H1 (cell line): Measurements from ENCODE around the gene ZNF219. TPM values are rescaled to one million over a fixed set of nuclear protein-coding genes. Genes with fewer than 3 reads are reported as not detected.

Experiments used
- CTCF ChIA-PET: fragments of 300-600 bp; sonication (Branson Sonifier 250); formaldehyde crosslinking; loops from one replicate; lab custom pipeline; 2021; ENCODE audit not compliant: partially characterized antibody; lab: Charles Lee
- POLR2A ChIA-PET: fragments of 300-600 bp; sonication (Branson Sonifier 250); formaldehyde crosslinking; loops from one replicate; lab custom pipeline; 2021; ENCODE audit warnings: inconsistent platforms; ENCODE audit not compliant: partially characterized antibody; lab: Charles Lee
- DNase-seq, 2 experiments: peaks; one replicate each; pipeline versions ENCODE4 v3.0.0 to v3.0.0-alpha.2; 2010 to 2022; ENCODE audit warnings: low spot score in 2 of 2, low read depth in 1 of 2, mixed read lengths in 1 of 2
- FAIRE-seq: peaks from 2 replicates; lab custom pipeline; 2011; peaks lifted over from hg19 to GRCh38; lab: Jason Lieb, UNC
- H2AFZ ChIP-seq: 2 replicates; pipeline ENCODE4 v1.8.1; 2012; ENCODE audit warnings: low read length, inconsistent platforms
- H2AK5ac ChIP-seq: 2 replicates; pipeline ENCODE4 v1.6.1; 2013; ENCODE audit warnings: low read depth, low read length
- H2BK120ac ChIP-seq: replicated peaks from 2 replicates; pipeline ENCODE3; 2013; ENCODE audit warnings: low read depth, low read length, inconsistent platforms
- H2BK12ac ChIP-seq: 2 replicates; pipeline ENCODE4 v1.6.1; 2013; ENCODE audit warnings: low read depth, low read length
- H2BK15ac ChIP-seq: 2 replicates; pipeline ENCODE4 v1.6.1; 2013; ENCODE audit warnings: low read length
- H2BK20ac ChIP-seq: 2 replicates; pipeline ENCODE4 v1.6.1; 2013; ENCODE audit warnings: low read length
- H2BK5ac ChIP-seq: 2 replicates; pipeline ENCODE4 v1.6.1; 2013; ENCODE audit warnings: low read depth, low read length
- H3K14ac ChIP-seq: 2 replicates; pipeline ENCODE4 v1.6.1; 2013; ENCODE audit warnings: inconsistent platforms; ENCODE audit not compliant: insufficient read length
- H3K18ac ChIP-seq: 2 replicates; pipeline ENCODE4 v1.6.1; 2013; ENCODE audit warnings: low read length; ENCODE audit errors: extremely low read depth
- H3K23ac ChIP-seq: 2 replicates; pipeline ENCODE4 v1.6.1; 2013; ENCODE audit warnings: inconsistent platforms; ENCODE audit not compliant: insufficient read length
- H3K23me2 ChIP-seq: 2 replicates; pipeline ENCODE4 v1.6.1; 2013; ENCODE audit warnings: low read depth, low read length
- H3K27ac ChIP-seq: 2 replicates; pipeline ENCODE4 v1.6.1; 2011; ENCODE audit warnings: low read depth, low read length, inconsistent platforms
- H3K27me3 ChIP-seq, 4 experiments: replicated peaks in 1 of 4; 1 replicate in 1 of 4; 2 replicates in 3 of 4; pipeline versions ENCODE4 v1.6.1 to v1.8.1; 2011 to 2013; ENCODE audit warnings: low read length in 3 of 4, mild to moderate bottlenecking in 3 of 4, inconsistent platforms in 2 of 4, mixed read lengths in 2 of 4, moderate library complexity in 1 of 4; ENCODE audit not compliant: control insufficient read depth in 3 of 4, insufficient read depth in 3 of 4; ENCODE audit errors: extremely low read depth in 1 of 4
- H3K36me3 ChIP-seq, 4 experiments: 2 replicates each; pipeline versions ENCODE4 v1.6.1 to v1.8.1; 2011 to 2013; ENCODE audit warnings: mild to moderate bottlenecking in 4 of 4, low read length in 3 of 4, moderate library complexity in 2 of 4, control low read depth in 1 of 4, inconsistent platforms in 1 of 4; ENCODE audit not compliant: insufficient read depth in 4 of 4, control insufficient read depth in 2 of 4
- H3K4ac ChIP-seq: replicated peaks from 2 replicates; pipeline ENCODE3; 2013; ENCODE audit warnings: low read length, low read depth, mixed read lengths, inconsistent platforms; ENCODE audit not compliant: insufficient read length
- H3K4me1 ChIP-seq, 4 experiments: replicated peaks in 1 of 4; 1 replicate in 1 of 4; 2 replicates in 3 of 4; pipeline versions ENCODE4 v1.6.1 to v1.8.1; 2011 to 2013; ENCODE audit warnings: low read length in 3 of 4, inconsistent platforms in 2 of 4, mixed read lengths in 1 of 4; ENCODE audit not compliant: insufficient read depth in 4 of 4, control insufficient read depth in 3 of 4
- H3K4me2 ChIP-seq, 2 experiments: 2 replicates each; pipeline versions ENCODE4 v1.6.1 to v1.8.1; 2011 to 2013; ENCODE audit warnings: low read depth in 2 of 2, low read length in 2 of 2, control low read depth in 1 of 2, inconsistent platforms in 1 of 2, mild to moderate bottlenecking in 1 of 2; ENCODE audit not compliant: insufficient read depth in 1 of 2
- H3K4me3 ChIP-seq, 4 experiments: fragments of 200-600, 300-600 bp in 1 of 4; sonication (generic), shearing (Covaris generic), sonication (Bioruptor Twin) in 1 of 4; 2 replicates each; pipeline versions ENCODE4 v1.5.1 to v1.8.1; 2011 to 2016; ENCODE audit warnings: low read length in 4 of 4, low read depth in 3 of 4, control low read depth in 2 of 4, inconsistent platforms in 2 of 4, mild to moderate bottlenecking in 2 of 4, mixed read lengths in 1 of 4, moderate library complexity in 1 of 4; ENCODE audit not compliant: insufficient read depth in 2 of 4; ENCODE audit errors: extremely low read depth in 1 of 4
- H3K56ac ChIP-seq: replicated peaks from 2 replicates; pipeline ENCODE3; 2013; ENCODE audit warnings: low read depth, mild to moderate bottlenecking, mixed read lengths, low read length, inconsistent platforms; ENCODE audit not compliant: insufficient read length
- H3K79me1 ChIP-seq: 2 replicates; pipeline ENCODE4 v1.6.1; 2013; ENCODE audit warnings: low read depth, low read length, control low read depth
- H3K79me2 ChIP-seq, 2 experiments: 2 replicates each; pipeline versions ENCODE4 v1.6.1 to v1.8.1; 2012 to 2013; ENCODE audit warnings: low read length in 2 of 2, mild to moderate bottlenecking in 2 of 2, inconsistent platforms in 1 of 2; ENCODE audit not compliant: insufficient read depth in 2 of 2, control insufficient read depth in 1 of 2
- H3K9ac ChIP-seq, 4 experiments: replicated peaks in 1 of 4; 1 replicate in 1 of 4; 2 replicates in 3 of 4; pipeline versions ENCODE4 v1.6.1 to v1.8.1; 2011 to 2013; ENCODE audit warnings: low read depth in 3 of 4, low read length in 3 of 4, control low read depth in 2 of 4, mild to moderate bottlenecking in 2 of 4, moderate library complexity in 2 of 4, inconsistent platforms in 1 of 4; ENCODE audit errors: extremely low read depth in 1 of 4
- H3K9me3 ChIP-seq, 2 experiments: 2 replicates each; pipeline versions ENCODE4 v1.6.1 to v1.8.1; 2012 to 2013; ENCODE audit warnings: mild to moderate bottlenecking in 2 of 2, moderate library complexity in 2 of 2, control low read depth in 1 of 2, inconsistent platforms in 1 of 2, low read depth in 1 of 2, low read length in 1 of 2, mixed read lengths in 1 of 2; ENCODE audit not compliant: insufficient read depth in 2 of 2
- H4K20me1 ChIP-seq, 2 experiments: replicated peaks in 1 of 2; 2 replicates each; pipeline versions ENCODE3 to v1.8.1; 2011 to 2013; ENCODE audit warnings: inconsistent platforms in 2 of 2, low read length in 2 of 2, mild to moderate bottlenecking in 1 of 2; ENCODE audit not compliant: insufficient read depth in 2 of 2, control insufficient read depth in 1 of 2
- H4K5ac ChIP-seq: 2 replicates; pipeline ENCODE4 v1.6.1; 2013; ENCODE audit warnings: low read length, low read depth, mixed read lengths, inconsistent platforms; ENCODE audit not compliant: insufficient read length
- H4K8ac ChIP-seq: 2 replicates; pipeline ENCODE4 v1.8.0; 2013; ENCODE audit warnings: mild to moderate bottlenecking, moderate library complexity, low read length, inconsistent platforms; ENCODE audit not compliant: insufficient read depth; ENCODE audit errors: extremely low read depth
- H4K91ac ChIP-seq: replicated peaks from 2 replicates; pipeline ENCODE3; 2013; ENCODE audit warnings: low read length, mixed read lengths, inconsistent platforms; ENCODE audit not compliant: insufficient read length
- CHD2 ChIP-seq: IDR thresholded peaks from 2 replicates; pipeline ENCODE4 v1.6.1; 2012; ENCODE audit warnings: low read length, improper control_type of control experiment
- CTBP2 ChIP-seq: IDR thresholded peaks from 2 replicates; pipeline ENCODE4 v1.7.0; 2011; ENCODE audit warnings: borderline replicate concordance, mild to moderate bottlenecking, moderate library complexity, mixed read lengths, low read length; ENCODE audit not compliant: insufficient read depth, insufficient read length
- CTCF ChIP-seq, 3 experiments: IDR thresholded peaks; 1 replicate in 2 of 3; 2 replicates in 1 of 3; pipeline versions ENCODE4 v1.5.1 to v1.6.1; 2011; ENCODE audit warnings: low read length in 3 of 3, mild to moderate bottlenecking in 3 of 3, inconsistent platforms in 2 of 3, low read depth in 1 of 3, moderate library complexity in 1 of 3; ENCODE audit not compliant: insufficient read depth in 1 of 3; ENCODE audit errors: control extremely low read depth in 1 of 3
- EGR1 ChIP-seq: IDR thresholded peaks from 2 replicates; pipeline ENCODE4 v1.6.1; 2011; ENCODE audit warnings: low read depth, low read length, borderline replicate concordance
- GTF2F1 ChIP-seq: IDR thresholded peaks from 2 replicates; pipeline ENCODE4 v1.6.1; 2012; ENCODE audit warnings: low read depth, low read length, improper control_type of control experiment, borderline replicate concordance
- NANOG ChIP-seq: IDR thresholded peaks from 2 replicates; pipeline ENCODE4 v1.6.1; 2011; ENCODE audit warnings: low read length, low read depth, mild to moderate bottlenecking, inconsistent platforms; ENCODE audit not compliant: insufficient read depth, poor library complexity, severe bottlenecking
- RXRA ChIP-seq: IDR thresholded peaks from 2 replicates; pipeline ENCODE4 v1.6.1; 2011; ENCODE audit warnings: low read depth, mild to moderate bottlenecking, low read length, moderate library complexity; ENCODE audit not compliant: insufficient read depth
- SIN3A ChIP-seq, 2 experiments: IDR thresholded peaks in 1 of 2; conservative IDR thresholded peaks in 1 of 2; 2 replicates each; pipeline ENCODE4 v1.6.1; 2011 to 2012; ENCODE audit warnings: low read length in 2 of 2, improper control_type of control experiment in 1 of 2, low read depth in 1 of 2, mild to moderate bottlenecking in 1 of 2
- SRF ChIP-seq: IDR thresholded peaks from 2 replicates; pipeline ENCODE4 v1.6.1; 2011; ENCODE audit warnings: mild to moderate bottlenecking, low read depth, low read length, moderate library complexity
- TEAD4 ChIP-seq: IDR thresholded peaks from 2 replicates; pipeline ENCODE4 v1.6.1; 2012; ENCODE audit warnings: low read depth, low read length, inconsistent platforms, mixed read lengths
- WGBS, 2 experiments: shearing (Covaris generic) in 1 of 2; methylation state at CpG; one replicate each; pipeline versions ENCODE4 v1.1.6 to v1.1.7; 2013 to 2015; ENCODE audit warnings: low lambda C conversion rate in 2 of 2, mixed read lengths in 2 of 2, inconsistent platforms in 1 of 2, low coverage in 1 of 2, missing lambda C conversion rate in 1 of 2; ENCODE audit not compliant: insufficient replicate concordance in 2 of 2, insufficient coverage in 1 of 2, insufficient read length in 1 of 2; ENCODE audit errors: extremely low coverage in 1 of 2, missing lambda C conversion rate in 1 of 2; 5-methylcytosine and 5-hydroxymethylcytosine counted together
- polyA plus RNA-seq, 7 experiments: library from polyadenylated mRNA; depleted of rRNA in 3 of 7; stranded (reverse) in 5 of 7; unstranded in 2 of 7; fragments of >200 nt in 5 of 7; fragments of 200-250 nt in 2 of 7; gene quantifications; 1 replicate in 5 of 7; 2 replicates in 1 of 7; 4 replicates in 1 of 7; pipeline versions ENCODE4 v1.2.1 to v1.2.3, GENCODE V29; 2011 to 2013; ENCODE audit warnings: missing spikeins in 2 of 7, mixed read lengths in 2 of 7
- total RNA-seq: library from RNA; stranded (reverse); fragmentation: NEBNext Ultra II Directional; extraction: Animal tissue kit (Norgen Biotek cat#: 25700); gene quantifications from 2 replicates; pipeline ENCODE4 v1.2.1, GENCODE V29; 2021

ZNF219 gene
- total and polyA plus RNA-seq, 2 of the 8 experiments (the other 6 are each of a cell fraction or from before 2014, with no cell fraction given): 113 to 160 TPM

GRCh38 chr14:21056520-21057163, 41.8 kb downstream of the ZNF219 start:
- Histone ChIP-seq H3K9ac (no peak overlapping the region), H2BK5ac (no peak overlapping the region), H3K79me2 (no peaks in the 10 kb centered on the region), H2BK15ac (no peak overlapping the region), H3K9me3 (no peaks in the 10 kb centered on the region), H2BK12ac (no peak overlapping the region), H3K79me1 (no peaks in the 10 kb centered on the region), H3K4me1 (peaks cover 0 to 3% (median 0%) of the 10 kb centered on the region in 4 experiments; a peak in 2 of 7 replicates), H4K8ac (no peak overlapping the region), H3K4me2 (no peak overlapping the region), H3K36me3 (no peaks in the 10 kb centered on the region), H2AK5ac (no peak overlapping the region), H2BK120ac (no peak overlapping the region), H3K18ac (no peak overlapping the region), H3K23me2 (no peaks in the 10 kb centered on the region), H3K27me3 (no peaks in the 10 kb centered on the region; a peak in 1 of 7 replicates), H2BK20ac (no peak overlapping the region), H4K20me1 (no peaks in the 10 kb centered on the region), H3K14ac (no peak overlapping the region), H3K56ac (no peak overlapping the region), H2AFZ (no peak overlapping the region), H3K23ac (no peak overlapping the region), H4K91ac (no peak overlapping the region), H3K27ac (no peak overlapping the region), H3K4ac (no peak overlapping the region), H4K5ac (no peak overlapping the region), H3K4me3 (no peak overlapping the region)
- FAIRE-seq (no peak), DNase-seq (no peak)
- ChIA-PET CTCF (interaction anchor here (0.9 to 3.4 kb wide), 7 partner anchors 9 to 42 kb away, joined by 3 to 18 read pairs (median 5); no protein-coding TSS in a partner anchor), POLR2A (interaction anchor here (2.3 kb wide), 1 partner anchor 14 kb away, joined by 9 read pairs; the partner anchor contains the start of gene ARHGEF40)
- 91% methylated on average over 10 of the region's 10 CpGs; no CpG with 5 or more reads in 1 of the 2 experiments for WGBS, 2 experiments
- TF ChIP-seq RXRA: no peak
- no peak for TF ChIP-seq EGR1
- TF ChIP-seq SIN3A (conservative IDR thresholded peaks at IDR 0.05 in 1 of 2, IDR thresholded peaks at IDR 0.05 in 1 of 2; ENCODE audit: low read depth in 1 of 2, low read length in 2 of 2): no peak
- TF ChIP-seq GTF2F1: no peak
- no peak for TF ChIP-seq SRF
- TF ChIP-seq CHD2: no peak
- no peak for TF ChIP-seq NANOG
- TF ChIP-seq TEAD4: no peak
- TF ChIP-seq CTCF (IDR thresholded peaks at IDR 0.05; ENCODE audit: control extremely low read depth in 1 of 3, insufficient read depth in 1 of 3, low read depth in 1 of 3, low read length in 3 of 3): no peak
- TF ChIP-seq CTBP2: no peak
